Trophoblast cell (in vitro differentiated cells and primary cell): ENCODE measurements around the gene SIK1.
"Not testable (repeated sequence)": the region's sequence is repeated elsewhere in the genome, so short reads cannot be mapped to it uniquely, and the experiment has no call there.

Experiments
- DNase-seq, 2 donors: peaks; one replicate each; pipeline ENCODE4 v3.0.0-alpha.2; 2016
- H2AFZ ChIP-seq: 2 replicates; pipeline ENCODE4 v1.6.1; 2013; ENCODE audit warnings: low read length, moderate library complexity, mild to moderate bottlenecking; ENCODE audit not compliant: insufficient read depth, poor library complexity
- H2AK5ac ChIP-seq: 2 replicates; pipeline ENCODE4 v1.6.1; 2013; ENCODE audit warnings: mild to moderate bottlenecking, low read length
- H2BK120ac ChIP-seq: 2 replicates; pipeline ENCODE4 v1.6.1; 2013; ENCODE audit warnings: low read length, mild to moderate bottlenecking, moderate library complexity; ENCODE audit not compliant: insufficient read depth, poor library complexity
- H2BK12ac ChIP-seq: 2 replicates; pipeline ENCODE4 v1.6.1; 2013; ENCODE audit warnings: mild to moderate bottlenecking, low read length, moderate library complexity
- H2BK5ac ChIP-seq: 2 replicates; pipeline ENCODE4 v1.6.1; 2013; ENCODE audit warnings: low read length, low read depth, moderate library complexity, mild to moderate bottlenecking; ENCODE audit not compliant: poor library complexity
- H3K14ac ChIP-seq: 2 replicates; pipeline ENCODE4 v1.6.1; 2013; ENCODE audit warnings: mild to moderate bottlenecking, low read length
- H3K18ac ChIP-seq: 2 replicates; pipeline ENCODE4 v1.6.1; 2013; ENCODE audit warnings: mild to moderate bottlenecking, low read length
- H3K23ac ChIP-seq: 2 replicates; pipeline ENCODE4 v1.6.1; 2013; ENCODE audit warnings: low read length
- H3K27ac ChIP-seq: 2 replicates; pipeline ENCODE4 v1.5.1; 2013; ENCODE audit warnings: low read depth, mild to moderate bottlenecking, inconsistent platforms, low read length, moderate library complexity
- H3K27me3 ChIP-seq: 2 replicates; pipeline ENCODE4 v1.6.1; 2013; ENCODE audit warnings: inconsistent platforms, mild to moderate bottlenecking, low read length, moderate library complexity; ENCODE audit not compliant: insufficient read depth
- H3K36me3 ChIP-seq, 2 experiments: 1 replicate in 1 of 2; 2 replicates in 1 of 2; pipeline ENCODE4 v1.6.1; 2013; ENCODE audit warnings: low read length in 2 of 2, mild to moderate bottlenecking in 2 of 2, moderate library complexity in 1 of 2; ENCODE audit not compliant: insufficient read depth in 2 of 2, control insufficient read depth in 1 of 2
- H3K4ac ChIP-seq: 2 replicates; pipeline ENCODE4 v1.6.1; 2013; ENCODE audit warnings: low read depth, mild to moderate bottlenecking, low read length, moderate library complexity
- H3K4me1 ChIP-seq, 2 experiments: 1 replicate in 1 of 2; 2 replicates in 1 of 2; pipeline ENCODE4 v1.6.1; 2013; ENCODE audit warnings: low read length in 2 of 2, mild to moderate bottlenecking in 2 of 2, moderate library complexity in 1 of 2; ENCODE audit not compliant: insufficient read depth in 2 of 2, control insufficient read depth in 1 of 2
- H3K4me2 ChIP-seq: 2 replicates; pipeline ENCODE4 v1.6.1; 2013; ENCODE audit warnings: inconsistent platforms, mild to moderate bottlenecking, low read length, moderate library complexity
- H3K4me3 ChIP-seq: 2 replicates; pipeline ENCODE4 v1.5.1; 2013; ENCODE audit warnings: mild to moderate bottlenecking, low read depth, low read length, inconsistent platforms
- H3K79me1 ChIP-seq: one replicate; pipeline ENCODE4 v1.6.1; 2013; ENCODE audit warnings: low read length
- H3K79me2 ChIP-seq: 2 replicates; pipeline ENCODE4 v1.6.1; 2013; ENCODE audit warnings: low read length, mild to moderate bottlenecking; ENCODE audit not compliant: control insufficient read depth, insufficient read depth, poor library complexity
- H3K9ac ChIP-seq: 2 replicates; pipeline ENCODE4 v1.6.1; 2013; ENCODE audit warnings: mild to moderate bottlenecking, low read length
- H3K9me3 ChIP-seq: 2 replicates; pipeline ENCODE4 v1.6.1; 2013; ENCODE audit warnings: low read depth, mild to moderate bottlenecking, control low read depth, inconsistent platforms, low read length; ENCODE audit not compliant: insufficient read depth
- H4K12ac ChIP-seq: 2 replicates; pipeline ENCODE4 v1.6.1; 2013; ENCODE audit warnings: low read depth, mild to moderate bottlenecking, low read length, moderate library complexity
- H4K8ac ChIP-seq: 2 replicates; pipeline ENCODE4 v1.6.1; 2013; ENCODE audit warnings: low read depth, mild to moderate bottlenecking, low read length, moderate library complexity
- H4K91ac ChIP-seq: one replicate; pipeline ENCODE4 v1.6.1; 2013; ENCODE audit warnings: low read depth, mild to moderate bottlenecking, low read length, moderate library complexity
- WGBS: extraction: QIAGEN DNeasy Blood & Tissue Kit; methylation state at CpG from one replicate; pipeline ENCODE4 v1.1.7; 2013; ENCODE audit warnings: missing lambda C conversion rate; ENCODE audit not compliant: insufficient read length, insufficient coverage; ENCODE audit errors: extremely low coverage; 5-methylcytosine and 5-hydroxymethylcytosine counted together

The SIK1 gene

DNA sequence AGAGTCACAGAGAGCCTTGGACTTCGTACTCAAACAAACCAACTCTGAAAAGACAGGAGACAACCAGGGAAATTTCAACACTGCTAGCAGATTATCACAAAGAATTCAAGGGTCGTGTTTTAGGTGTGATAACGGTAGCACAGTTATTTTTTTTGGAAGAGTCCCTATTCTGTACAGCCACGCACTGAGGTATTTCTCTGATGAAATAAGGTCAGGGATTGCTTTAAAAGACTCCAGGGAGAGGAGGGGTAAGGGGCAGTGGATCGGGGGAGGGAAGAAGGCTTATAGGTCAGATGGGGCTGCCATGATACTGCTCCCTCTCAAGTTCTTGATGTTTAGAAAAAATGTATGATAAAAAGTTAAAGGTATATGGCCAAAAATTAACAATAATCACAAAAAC lies 38.2 kb upstream of the SIK1 start:
- not testable (repeated sequence) for H3K14ac ChIP-seq, H3K4me3 ChIP-seq, H3K27ac ChIP-seq, H3K36me3 ChIP-seq, H3K27me3 ChIP-seq, H2BK5ac ChIP-seq, H2BK12ac ChIP-seq, H3K4me2 ChIP-seq, H3K4ac ChIP-seq, H3K79me1 ChIP-seq, H3K18ac ChIP-seq, H3K4me1 ChIP-seq, H2AFZ ChIP-seq, DNase-seq, H3K79me2 ChIP-seq, H4K8ac ChIP-seq, H2AK5ac ChIP-seq, H4K91ac ChIP-seq, H2BK120ac ChIP-seq, H4K12ac ChIP-seq, H3K23ac ChIP-seq, H3K9me3 ChIP-seq, H3K9ac ChIP-seq
- no CpG with 5 or more reads among the region's 5 CpGs for WGBS

DNA sequence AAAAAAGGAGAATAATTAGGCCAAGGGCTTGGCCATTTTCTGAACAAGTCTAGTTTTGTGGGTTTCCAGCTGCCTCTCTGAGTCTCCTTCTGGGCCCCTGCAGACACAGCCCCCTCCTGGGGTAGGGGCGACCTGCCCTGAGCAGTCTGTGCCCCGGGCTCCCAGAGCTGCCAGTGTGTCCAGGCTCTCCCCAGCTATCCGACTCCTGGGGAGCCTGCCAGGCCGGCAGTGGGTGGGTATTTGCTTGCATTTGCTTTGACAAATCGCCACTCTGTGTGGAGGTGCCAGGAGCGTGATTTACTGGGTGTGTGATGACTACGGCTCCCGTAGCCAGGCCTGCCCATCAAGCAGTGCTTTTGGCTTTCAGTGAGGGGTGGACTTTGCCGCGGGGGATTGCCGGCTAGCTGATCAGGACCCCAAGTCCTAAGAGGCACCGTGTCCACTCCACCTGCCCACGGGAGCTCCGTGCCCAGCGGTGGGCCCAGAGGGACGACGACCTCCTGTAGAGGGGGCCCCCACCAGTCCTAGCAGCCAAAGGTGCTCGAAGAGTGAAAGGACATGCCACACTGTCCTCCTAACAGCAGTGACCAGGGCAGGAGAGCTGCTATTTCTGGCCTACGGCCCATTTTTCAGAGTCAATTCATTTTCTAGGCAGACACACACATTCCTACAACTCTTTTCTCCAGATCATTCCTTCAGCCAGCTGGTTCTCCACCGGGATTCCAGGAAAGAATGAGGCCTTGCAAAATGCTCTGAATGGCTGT lies 36.7 kb upstream of the SIK1 start:
- H3K4me1 ChIP-seq, H3K14ac ChIP-seq, H2BK5ac ChIP-seq, H3K9me3 ChIP-seq, H3K18ac ChIP-seq, H3K27me3 ChIP-seq, H4K91ac ChIP-seq, H3K9ac ChIP-seq, H3K23ac ChIP-seq, DNase-seq, H4K12ac ChIP-seq, H2BK120ac ChIP-seq, H3K79me1 ChIP-seq, H2BK12ac ChIP-seq, H3K4ac ChIP-seq, H3K4me2 ChIP-seq, H3K79me2 ChIP-seq, H3K27ac ChIP-seq, H4K8ac ChIP-seq, H2AK5ac ChIP-seq, H3K4me3 ChIP-seq, H3K36me3 ChIP-seq, H2AFZ ChIP-seq: not testable (repeated sequence)
- WGBS, result no CpG with 5 or more reads among the region's 20 CpGs

DNA sequence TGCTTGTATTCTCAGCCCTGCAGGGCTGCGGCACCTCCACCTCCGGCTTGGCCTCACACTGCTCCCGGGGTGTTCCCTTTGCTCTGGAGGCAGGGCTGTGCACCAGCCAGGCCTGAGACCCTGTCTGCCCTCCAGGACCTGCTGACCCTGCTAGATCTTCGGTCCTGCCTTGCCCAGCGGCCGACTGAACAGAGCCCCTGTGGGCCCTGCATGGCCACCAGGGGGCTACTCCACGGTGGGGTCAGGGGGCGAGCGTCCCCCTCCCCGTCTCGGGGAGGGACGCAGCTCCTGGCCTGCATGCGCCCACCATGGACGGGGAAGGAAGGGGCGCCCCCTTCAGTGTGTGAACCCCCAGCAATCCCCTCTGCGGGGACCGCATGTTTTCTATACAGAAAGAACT lies 36.0 kb upstream of the SIK1 start:
- not testable (repeated sequence) for H3K9ac ChIP-seq, H3K79me2 ChIP-seq, H3K36me3 ChIP-seq, H2AK5ac ChIP-seq, H2AFZ ChIP-seq, H2BK120ac ChIP-seq, H2BK12ac ChIP-seq, H4K91ac ChIP-seq, H3K9me3 ChIP-seq, H2BK5ac ChIP-seq, H3K23ac ChIP-seq, H4K12ac ChIP-seq, H3K4ac ChIP-seq, H3K14ac ChIP-seq, H3K18ac ChIP-seq, H3K4me1 ChIP-seq, H3K79me1 ChIP-seq, H4K8ac ChIP-seq, H3K27ac ChIP-seq, H3K4me3 ChIP-seq, H3K4me2 ChIP-seq, H3K27me3 ChIP-seq, DNase-seq
- no CpG with 5 or more reads among the region's 17 CpGs for WGBS

DNA sequence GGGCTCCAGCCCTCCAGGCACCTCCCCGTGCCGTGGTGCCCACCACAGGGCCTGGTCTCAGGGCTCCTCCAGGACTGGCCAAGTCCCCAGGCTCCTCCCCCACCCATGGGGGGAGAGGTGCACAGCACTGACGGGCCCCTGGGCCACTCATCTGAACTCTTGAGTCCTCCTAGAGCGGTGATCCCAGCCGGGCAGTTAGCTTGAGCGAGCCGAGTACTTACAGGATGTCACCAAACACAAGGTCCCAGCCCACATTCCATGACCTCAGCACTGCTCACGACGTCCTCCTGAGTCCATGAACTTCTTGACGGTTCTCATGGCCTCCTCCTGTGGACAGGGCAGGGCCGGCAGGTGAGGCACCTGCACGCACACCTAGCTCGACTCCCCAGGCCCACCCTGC lies 33.5 kb upstream of the SIK1 start:
- H3K9ac ChIP-seq, H4K8ac ChIP-seq: not testable (repeated sequence)
- no CpG with 5 or more reads among the region's 13 CpGs for WGBS

More for the DNA sequence above, 33.5 kb upstream of the SIK1 start:
- H4K12ac ChIP-seq, H2AFZ ChIP-seq, H3K27ac ChIP-seq, H2BK120ac ChIP-seq, H3K14ac ChIP-seq, H3K9me3 ChIP-seq, H3K4me3 ChIP-seq, H2AK5ac ChIP-seq, H3K18ac ChIP-seq, H3K79me1 ChIP-seq, H2BK12ac ChIP-seq, H3K23ac ChIP-seq, H4K91ac ChIP-seq, H3K4ac ChIP-seq, H3K4me2 ChIP-seq, DNase-seq, H3K79me2 ChIP-seq, H3K27me3 ChIP-seq, H2BK5ac ChIP-seq, H3K4me1 ChIP-seq, H3K36me3 ChIP-seq: not testable (repeated sequence)
